CD1c-positive myeloid dendritic cell (primary cell): ENCODE measurements around the gene RAB3GAP1.
"Not testable (repeated sequence)": the region's sequence is repeated elsewhere in the genome, so short reads cannot be mapped to it uniquely, and the experiment has no call there.

ENCODE experiments used
- DNase-seq: peaks from one replicate; pipeline ENCODE4 v3.0.0-alpha.2; 2016; ENCODE audit errors: extremely low spot score

RAB3GAP1 gene

DNA sequence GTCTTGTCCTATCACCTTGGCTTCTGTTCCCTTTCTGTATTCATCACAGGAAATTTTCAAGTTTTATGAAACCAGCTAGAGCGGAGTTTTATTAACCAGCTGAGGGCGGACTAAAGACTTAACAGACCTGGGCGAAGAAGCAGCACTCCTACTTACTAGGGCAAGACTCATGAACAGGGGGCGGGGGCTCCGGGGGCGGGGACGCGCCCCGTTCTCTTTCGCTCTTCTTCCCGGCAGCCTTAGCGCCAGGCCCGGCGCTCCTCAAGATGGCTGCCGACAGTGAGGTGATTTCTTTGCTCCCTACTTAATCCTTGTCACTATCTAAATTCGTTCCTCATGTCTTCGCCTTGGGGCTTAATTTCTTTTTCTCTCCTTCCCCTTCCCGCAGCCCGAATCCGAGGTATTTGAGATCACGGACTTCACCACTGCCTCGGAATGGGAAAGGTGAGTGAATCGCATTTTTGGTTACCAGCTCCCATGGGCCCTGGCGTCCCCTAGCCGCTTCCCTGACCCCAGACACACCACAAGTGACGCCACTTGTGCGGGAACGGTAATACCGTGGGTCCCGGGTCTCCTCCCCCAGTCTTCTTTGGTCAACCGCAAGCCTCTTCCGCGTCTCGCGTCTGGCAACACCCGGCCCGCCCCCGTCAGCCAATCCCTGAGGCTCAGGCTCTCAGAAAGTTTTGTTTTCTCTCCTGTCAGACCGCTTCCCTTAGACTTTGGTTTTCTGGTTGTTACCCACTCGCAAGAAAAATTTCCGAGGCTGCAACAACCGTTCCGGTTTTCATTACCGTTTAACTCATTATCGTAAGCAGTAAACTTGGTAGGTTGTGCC lies at the start of gene RAB3GAP1:
Gene RAB3GAP1 (plus strand): TSS at position 251 of the 835 bp plus-strand sequence. CDS start 16 bp downstream, at position 267.
- DNase-seq: peak; percentile 93

- DNase-seq: no peak
Observed at GRCh38 chr2:135002836-135003235, 49.3 kb upstream of the RAB3GAP1 start.

DNA sequence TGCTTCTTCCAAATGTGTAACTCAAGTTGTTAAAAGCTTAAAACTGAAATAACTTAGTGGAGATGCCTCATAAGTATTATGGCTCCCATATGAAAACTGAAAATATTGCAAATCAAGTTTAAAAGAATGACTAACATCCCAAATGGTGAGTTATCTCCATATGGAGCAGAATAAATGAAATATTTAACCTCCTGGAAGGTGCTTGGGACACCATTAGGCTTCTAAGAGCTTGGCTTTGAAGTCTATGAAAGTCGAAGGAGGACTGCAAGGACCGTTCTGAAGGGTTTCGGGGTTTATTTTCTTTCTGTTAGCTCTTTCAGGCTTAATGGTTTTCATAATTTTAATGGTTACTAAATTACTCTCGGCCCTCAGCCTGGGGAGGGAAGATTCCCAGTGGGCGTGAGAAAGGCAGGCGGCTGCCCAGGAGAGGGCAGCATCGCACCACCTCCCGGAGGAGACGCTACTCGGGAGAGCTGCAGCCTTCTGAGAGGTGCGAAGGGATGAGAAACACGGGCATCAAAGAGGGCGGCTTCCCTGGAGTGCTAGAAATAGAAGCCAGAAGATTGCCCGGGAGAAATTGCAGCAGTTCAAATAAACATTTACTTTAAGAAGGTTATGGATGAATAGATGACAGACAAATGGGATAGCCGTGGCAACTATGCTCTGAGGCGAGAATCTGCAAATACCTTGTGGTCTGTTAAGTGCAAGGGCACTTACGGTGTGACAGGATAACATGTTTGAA lies 47.9 kb upstream of the RAB3GAP1 start:
- DNase-seq: peak; percentile 78

DNA sequence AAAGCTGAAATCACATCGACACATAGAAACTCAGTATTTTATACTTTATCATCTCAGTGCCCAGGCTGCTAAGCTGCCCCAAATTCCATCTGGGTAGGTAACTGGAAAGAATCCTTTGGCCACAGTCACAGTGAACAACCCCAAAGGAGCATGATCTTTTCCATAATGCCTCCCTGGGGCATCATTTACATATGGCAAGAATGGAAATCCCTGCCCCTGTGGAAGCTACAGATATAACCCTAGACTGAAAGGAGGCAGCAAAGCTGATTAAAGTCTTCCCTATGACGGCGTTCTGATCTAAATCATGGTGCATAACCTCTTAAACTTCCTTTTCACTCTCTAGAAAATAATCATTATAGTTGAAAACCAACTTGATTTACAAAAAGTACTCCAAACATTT lies 46.3 kb upstream of the RAB3GAP1 start:
- no peak for DNase-seq

DNA sequence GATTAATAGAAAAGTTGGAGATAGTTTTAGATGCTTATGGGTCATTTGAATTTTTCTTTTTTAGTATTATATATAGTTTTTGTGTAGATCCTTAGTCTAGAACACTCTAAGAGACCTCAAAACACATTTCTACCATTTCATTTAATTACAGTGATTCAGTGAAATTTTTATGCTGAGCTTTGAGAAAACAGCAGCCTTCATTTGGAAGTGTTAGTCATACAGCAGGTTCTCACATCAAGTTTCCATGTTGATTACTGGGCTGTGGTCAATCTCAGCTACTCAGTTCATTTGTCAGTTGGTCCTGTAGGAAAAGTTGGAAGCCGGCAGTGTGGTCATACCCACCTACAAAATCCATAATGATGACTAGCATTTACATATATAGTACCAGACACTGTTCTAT lies 42.8 kb upstream of the RAB3GAP1 start:
- no peak for DNase-seq

DNA sequence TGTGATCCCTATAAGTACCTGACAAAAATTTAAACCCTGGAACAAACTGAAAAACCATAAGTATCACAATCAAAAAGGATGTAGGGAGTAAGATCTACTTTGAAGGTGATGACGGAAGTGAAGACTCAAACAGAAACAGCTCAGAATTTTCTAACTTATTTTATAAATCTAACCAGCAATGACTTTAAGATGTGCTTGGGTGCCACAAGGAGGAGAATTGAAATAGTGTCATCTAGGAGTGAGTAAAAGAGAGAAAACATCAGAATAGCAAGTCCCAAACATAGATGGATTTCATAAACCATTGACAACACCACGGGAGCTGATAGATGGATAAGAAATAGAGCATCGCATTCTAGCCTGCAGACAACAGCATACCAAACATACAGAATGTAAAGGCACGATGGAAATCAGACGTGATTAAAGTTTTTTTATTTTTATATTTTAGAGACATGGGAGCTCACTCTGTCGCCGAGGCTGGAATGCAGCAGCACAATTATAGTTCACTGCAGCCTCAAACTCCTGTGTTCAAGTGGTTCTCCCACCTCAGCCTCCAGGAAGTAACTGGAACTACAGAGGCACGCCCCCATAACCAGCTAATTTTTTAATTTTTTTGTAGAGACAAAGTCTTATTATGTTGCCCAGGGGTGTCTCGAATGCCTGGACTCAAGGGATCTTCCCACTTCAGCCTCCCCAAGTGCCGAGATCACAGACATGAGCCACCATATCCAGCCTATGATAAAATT lies 41.7 kb upstream of the RAB3GAP1 start:
- DNase-seq: no peak

DNA sequence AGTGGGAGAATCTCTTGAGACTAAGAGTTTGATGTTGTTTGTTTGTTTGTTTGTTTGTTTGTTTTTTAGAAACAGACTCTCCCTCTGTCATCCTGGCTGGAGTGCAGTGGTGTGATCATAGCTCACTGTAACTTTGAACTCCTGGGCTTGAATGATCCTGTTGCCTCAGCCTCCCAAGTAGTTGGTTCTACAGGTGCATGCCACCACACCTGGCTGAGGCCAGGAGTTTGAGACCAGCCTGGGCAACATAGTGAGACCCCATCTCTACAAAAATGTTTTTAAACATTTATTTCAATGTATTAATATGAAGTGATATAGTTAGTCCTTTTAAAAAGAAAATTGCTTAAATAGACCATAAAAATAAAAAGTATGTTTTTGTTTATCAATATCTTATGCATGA lies 40.5 kb upstream of the RAB3GAP1 start:
- DNase-seq: no peak

DNA sequence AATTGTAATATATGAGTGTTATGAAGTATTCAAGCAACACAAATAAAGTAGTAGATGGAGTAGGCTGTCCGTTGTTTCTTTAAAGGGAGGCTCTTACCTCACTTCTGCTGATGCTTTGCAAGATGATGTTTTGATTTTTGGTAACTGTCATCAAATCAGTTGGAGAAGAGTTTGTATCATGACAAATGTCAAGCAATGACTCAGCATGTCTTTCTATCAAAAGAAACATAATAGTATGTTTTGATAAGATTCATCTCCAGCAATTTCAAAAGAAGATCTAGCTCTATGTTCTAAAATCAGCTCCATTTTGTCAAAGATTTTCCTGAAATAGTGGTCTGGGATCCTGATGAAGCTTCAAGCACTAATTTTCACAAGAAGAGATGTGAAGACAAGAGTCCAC lies 30.5 kb upstream of the RAB3GAP1 start:
- DNase-seq: no peak

DNA sequence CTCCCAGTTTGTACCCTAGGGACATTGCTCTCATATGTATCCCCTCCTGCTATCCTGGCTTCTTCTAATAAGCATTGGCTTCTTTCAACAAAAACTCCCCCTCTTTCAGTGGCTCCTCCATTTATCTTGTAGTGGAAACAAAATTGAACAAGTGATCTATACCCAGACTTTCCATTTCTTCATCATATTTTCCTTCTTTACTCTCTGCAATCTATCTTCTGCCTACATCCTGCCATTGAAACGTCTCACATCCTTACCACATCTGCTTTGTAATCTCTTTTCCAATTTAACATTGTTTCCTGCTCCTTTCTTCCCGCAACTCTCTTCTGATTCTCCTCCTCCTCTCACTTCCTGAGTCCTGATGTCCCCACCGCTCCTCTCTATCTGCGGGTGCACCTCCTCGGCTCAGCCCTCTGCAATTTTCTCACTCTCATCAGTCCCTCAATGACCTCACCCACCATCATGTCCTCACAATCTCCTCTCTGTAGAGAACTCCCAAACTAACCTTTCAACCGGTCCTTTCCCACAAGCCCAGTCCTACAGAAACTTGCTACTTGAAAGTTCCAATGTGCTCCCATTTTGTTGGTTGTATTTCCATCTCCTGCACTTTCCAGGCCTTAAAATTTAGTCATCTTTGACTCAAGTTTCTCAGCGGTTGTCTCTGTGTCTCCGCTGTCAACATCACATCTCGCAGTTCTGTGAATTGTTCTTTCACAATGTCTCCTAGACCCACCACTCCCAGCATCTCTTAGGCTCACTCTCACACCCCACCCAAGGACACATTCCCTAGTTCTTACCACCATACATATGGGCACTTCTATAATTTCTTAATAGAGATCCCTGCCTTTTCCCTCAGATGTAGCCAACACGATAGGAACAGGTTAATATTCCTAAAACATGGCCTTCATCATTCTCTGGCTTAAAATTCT lies 28.9 kb upstream of the RAB3GAP1 start:
- no peak for DNase-seq

GRCh38 chr2:135023886-135024485 lies 28.1 kb upstream of the RAB3GAP1 start:
- no peak for DNase-seq

GRCh38 chr2:135029481-135030134 lies 22.5 kb upstream of the RAB3GAP1 start:
- no peak for DNase-seq

- DNase-seq: no peak
Observed at GRCh38 chr2:135030826-135031225, 21.3 kb upstream of the RAB3GAP1 start.

GRCh38 chr2:135033216-135033615 lies 18.9 kb upstream of the RAB3GAP1 start:
- not testable (repeated sequence) for DNase-seq

- DNase-seq: no peak
Observed at GRCh38 chr2:135037831-135038230, 14.3 kb upstream of the RAB3GAP1 start.

DNA sequence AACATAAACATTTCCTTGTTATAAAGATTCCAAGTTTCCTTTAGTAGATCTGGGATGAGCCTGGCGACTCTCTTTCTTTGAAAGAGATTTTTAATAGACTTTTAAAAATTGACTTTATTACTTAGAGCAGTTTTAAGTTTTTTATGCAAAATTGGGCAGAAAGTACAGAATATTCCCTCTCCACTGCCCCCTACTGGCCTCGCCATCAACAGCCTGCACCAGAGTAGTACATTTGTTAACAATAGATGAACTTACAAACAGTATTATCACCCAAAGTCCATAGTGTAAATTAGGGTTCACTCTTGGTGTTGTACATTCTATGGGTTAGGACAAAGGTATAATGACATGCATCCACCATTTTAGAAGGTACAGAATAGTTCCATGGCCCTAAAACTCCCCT lies 8.7 kb upstream of the RAB3GAP1 start:
- peak; percentile 19 for DNase-seq

- DNase-seq: no peak
Observed at GRCh38 chr2:135047300-135047699, 4.8 kb upstream of the RAB3GAP1 start, which contains the start of gene MAP3K19. Gene MAP3K19 (minus strand): TSS chr2:135047447. CDS start chr2:135024647, 22,800 bp downstream.

GRCh38 chr2:135048122-135048521 lies 4.0 kb upstream of the RAB3GAP1 start:
- DNase-seq: no peak

DNA sequence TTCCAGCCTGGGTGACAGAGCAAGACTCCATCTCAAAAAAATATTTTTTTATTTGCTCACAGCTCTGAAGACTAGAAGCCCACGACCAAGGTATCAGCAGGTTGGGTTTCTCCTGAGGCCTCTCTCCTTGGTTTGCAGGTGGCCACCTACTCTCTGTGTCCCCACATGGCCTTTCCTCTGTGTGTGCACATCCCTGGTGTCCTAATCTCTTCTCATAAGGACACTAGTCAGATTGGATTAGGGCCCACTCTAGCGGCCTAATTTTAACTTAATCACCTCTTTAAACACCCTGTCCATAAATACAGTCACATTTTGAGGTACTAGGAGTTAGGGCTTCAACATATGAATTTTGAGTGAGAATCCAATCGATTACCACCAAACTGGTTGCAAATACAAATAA lies 2.0 kb upstream of the RAB3GAP1 start:
- no peak for DNase-seq

DNA sequence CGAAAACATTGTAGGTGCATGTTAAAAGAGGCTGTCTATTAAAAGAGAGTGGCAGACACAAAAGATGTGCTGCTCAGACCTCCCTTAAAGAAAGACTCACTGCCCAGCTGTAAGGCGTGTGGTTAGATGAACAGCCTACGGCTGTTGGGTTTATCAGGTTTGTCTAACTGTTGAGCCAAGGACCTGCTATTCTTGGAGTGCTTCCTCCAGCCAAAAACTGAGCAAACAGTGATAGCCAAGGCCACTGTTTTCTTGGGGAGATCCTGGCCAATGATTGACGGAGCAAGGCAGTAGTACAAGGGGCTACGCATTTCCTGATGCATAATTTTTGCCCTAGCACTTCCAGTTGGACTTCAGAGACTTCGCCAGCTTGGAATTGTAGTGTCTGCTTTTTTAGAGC lies 1.4 kb upstream of the RAB3GAP1 start:
- DNase-seq: no peak

DNA sequence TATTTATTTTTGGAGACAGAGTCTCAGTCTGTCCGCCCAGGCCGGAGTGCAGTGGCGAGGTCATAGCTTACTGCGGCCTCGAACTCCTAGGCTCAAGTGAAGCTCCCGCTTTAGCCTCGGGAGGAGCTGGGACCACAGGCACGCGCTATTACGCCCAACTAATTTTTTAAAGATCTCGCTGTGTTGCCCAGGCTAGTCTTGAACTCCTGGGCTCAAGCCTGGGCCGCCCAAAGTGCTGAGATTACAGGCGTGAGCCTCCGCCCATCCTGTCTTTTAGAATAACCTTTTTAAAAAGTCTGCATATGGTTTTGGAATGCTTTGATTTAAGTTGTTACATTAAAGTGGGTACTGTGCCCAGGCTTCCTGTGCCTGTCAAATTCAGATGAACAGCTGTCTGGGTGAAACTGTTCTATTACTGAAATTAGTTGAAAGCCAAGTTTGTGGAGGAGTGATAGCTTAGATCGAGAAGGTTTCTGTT lies 944 bp downstream of the RAB3GAP1 start:
- DNase-seq: no peak
